Body of pancreas (tissue), 4 donors: ENCODE measurements around the gene LIPC. TPM values are rescaled to one million over a fixed set of nuclear protein-coding genes. Genes with fewer than 3 reads are reported as not detected.

Experiments
- ATAC-seq: fragments of 150-250 bp; one replicate; pipeline ENCODE4 v1.9.1; 2016
- DNase-seq, 4 donors: peaks; one replicate each; pipeline ENCODE4 v3.0.0-alpha.2; 2019
- H3K27ac ChIP-seq, 4 donors: fragments of 200-600 bp; sonication (generic); 1 replicate in 3 of 4; 2 replicates in 1 of 4; pipeline versions ENCODE4 v1.5.1 to v1.6.1; 2016 to 2019; ENCODE audit warnings: mild to moderate bottlenecking in 1 of 4, mixed read lengths in 1 of 4, moderate library complexity in 1 of 4
- H3K27me3 ChIP-seq, 2 donors: fragments of 200-600 bp; sonication (generic); one replicate each; pipeline ENCODE4 v1.6.0; 2016; ENCODE audit warnings: mild to moderate bottlenecking in 1 of 2
- H3K36me3 ChIP-seq, 2 donors: fragments of 200-600 bp; sonication (generic); replicated peaks in 1 of 2; 2 replicates each; pipeline ENCODE4 v1.5.1; 2016; ENCODE audit warnings: low read depth in 2 of 2; ENCODE audit not compliant: insufficient read depth in 1 of 2
- H3K4me1 ChIP-seq: fragments of 200-600 bp; sonication (generic); one replicate; pipeline ENCODE4 v1.6.0; 2016
- H3K4me3 ChIP-seq, 2 donors: fragments of 200-600 bp; sonication (generic); 1 replicate in 1 of 2; 2 replicates in 1 of 2; pipeline ENCODE4 v1.5.1; 2016 to 2019
- H3K9me3 ChIP-seq, 3 donors: fragments of 200-600 bp; sonication (generic); 1 replicate in 2 of 3; 2 replicates in 1 of 3; pipeline ENCODE4 v1.5.1; 2016
- CTCF ChIP-seq, 7 experiments: fragments of 450-650 bp in 4 of 7; fragments of 200-600 bp in 3 of 7; sonication (generic) in 3 of 7; IDR thresholded peaks; one replicate each; pipeline ENCODE4 v1.5.1; 2016 to 2019; ENCODE audit warnings: antibody characterized with exemption in 7 of 7
- POLR2A ChIP-seq, 3 donors: fragments of 450-650 bp; IDR thresholded peaks; one replicate each; pipeline ENCODE4 v1.6.1; 2016; ENCODE audit warnings: antibody characterized with exemption in 3 of 3, mild to moderate bottlenecking in 2 of 3
- WGBS, 2 donors: methylation state at CpG; one replicate each; pipeline ENCODE4 v1.1.5; 2017; 5-methylcytosine and 5-hydroxymethylcytosine counted together
- intact Hi-C: fragments of 100-400 bp; cut with DNase I; formaldehyde crosslinking; loops from one replicate; pipeline ENCODE4 v1.15.1; 2023
- total RNA-seq, 2 donors: library from RNA; depleted of rRNA; stranded (reverse); fragments of >200 nt; gene quantifications; one replicate each; pipeline ENCODE4 v1.1.0, GENCODE V29; 2016

LIPC gene
- total RNA-seq, 2 donors from 2014 or later, result 1.6 to 2.3 TPM

GRCh38 chr15:58407236-58407775 is 24.5 kb upstream of the LIPC start:
- intact Hi-C loops, result no loop called here
- Histone ChIP-seq H3K4me3 (no peak overlapping the region), H3K36me3 (no peaks in the 10 kb centered on the region), H3K27me3 (no peaks in the 10 kb centered on the region), H3K27ac (no peak overlapping the region), H3K9me3 (no peaks in the 10 kb centered on the region), H3K4me1 (no peaks in the 10 kb centered on the region)
- TF ChIP-seq POLR2A (IDR thresholded peaks at IDR 0.05) (no peak), CTCF (IDR thresholded peaks at IDR 0.05) (no peak)
- ATAC-seq (no peak), DNase-seq (no peak)
- WGBS, 2 donors, result 75 to 89% methylated on average over 1 of the region's 1 CpG

GRCh38 chr15:58407778-58408177 is 24.0 kb upstream of the LIPC start:
- intact Hi-C loops, result no loop called here
- H3K4me1 ChIP-seq, result no peaks in the 10 kb centered on the region

GRCh38 chr15:58409861-58410260 is 21.9 kb upstream of the LIPC start:
- Histone ChIP-seq H3K4me3 (no peak overlapping the region), H3K27me3 (no peaks in the 10 kb centered on the region), H3K9me3 (no peaks in the 10 kb centered on the region), H3K27ac (no peak overlapping the region), H3K4me1 (no peaks in the 10 kb centered on the region), H3K36me3 (no peaks in the 10 kb centered on the region)
- intact Hi-C loops, result no loop called here
- ATAC-seq (no peak), DNase-seq (no peak)
- TF ChIP-seq POLR2A (IDR thresholded peaks at IDR 0.05) (no peak), CTCF (IDR thresholded peaks at IDR 0.05) (no peak)

More at GRCh38 chr15:58407778-58408177, 24.0 kb upstream of the LIPC start:
- Histone ChIP-seq H3K9me3 (no peaks in the 10 kb centered on the region), H3K36me3 (no peaks in the 10 kb centered on the region), H3K27me3 (no peaks in the 10 kb centered on the region), H3K27ac (no peak overlapping the region), H3K4me3 (no peak overlapping the region)
- DNase-seq (no peak), ATAC-seq (no peak)
- TF ChIP-seq POLR2A (IDR thresholded peaks at IDR 0.05) (no peak), CTCF (IDR thresholded peaks at IDR 0.05) (no peak)
- WGBS, 2 donors, result 75 to 79% methylated on average over 4 of the region's 4 CpGs

- no peak overlapping the region for H3K27ac ChIP-seq
- H3K9me3 ChIP-seq, result no peaks in the 10 kb centered on the region
- TF ChIP-seq POLR2A (IDR thresholded peaks at IDR 0.05) (no peak), CTCF (IDR thresholded peaks at IDR 0.05) (no peak)
- H3K27me3 ChIP-seq, result no peaks in the 10 kb centered on the region
- H3K4me3 ChIP-seq, result no peak overlapping the region
- H3K4me1 ChIP-seq, result no peaks in the 10 kb centered on the region
- DNase-seq (no peak), ATAC-seq (no peak)
- intact Hi-C loops, result no loop called here
- H3K36me3 ChIP-seq, result no peaks in the 10 kb centered on the region
- WGBS, 2 donors, result 65 to 74% methylated on average over 4 of the region's 4 CpGs
Measured at GRCh38 chr15:58410353-58410752, 21.4 kb upstream of the LIPC start.

GRCh38 chr15:58413253-58413652 is 18.5 kb upstream of the LIPC start:
- TF ChIP-seq POLR2A (IDR thresholded peaks at IDR 0.05), result no peak
- no peak for TF ChIP-seq CTCF (IDR thresholded peaks at IDR 0.05)
- Histone ChIP-seq H3K36me3 (no peaks in the 10 kb centered on the region), H3K4me1 (no peaks in the 10 kb centered on the region), H3K27ac (no peak overlapping the region), H3K4me3 (no peak overlapping the region), H3K9me3 (no peaks in the 10 kb centered on the region), H3K27me3 (no peaks in the 10 kb centered on the region)
- intact Hi-C loops, result no loop called here
- DNase-seq, result no peak
- no peak for ATAC-seq
- 92 to 100% methylated on average over 3 of the region's 3 CpGs for WGBS, 2 donors
